ENCODE data around the gene MXI1. TPM values are rescaled to one million over a fixed set of nuclear protein-coding genes. Genes with fewer than 3 reads are reported as not detected.

Gene MXI1
- total RNA-seq, 1 donor from 2014 or later, result 31.5 TPM

GRCh38 chr10:110203500-110204455 is 3.6 kb upstream of the MXI1 start:
- Mint-ChIP-seq H3K4me1 (ENCODE audit: low read depth, unreplicated experiment) (no peaks in the 10 kb centered on the region), H3K4me3 (ENCODE audit: unreplicated experiment) (no peak overlapping the region), H3K27me3 (ENCODE audit: low read depth, unreplicated experiment) (peaks cover 39% of the 10 kb centered on the region), H3K36me3 (ENCODE audit: low read depth, unreplicated experiment) (peaks cover 1% of the 10 kb centered on the region), H3K27ac (ENCODE audit: unreplicated experiment) (no peak overlapping the region), H3K9me3 (ENCODE audit: unreplicated experiment) (no peaks in the 10 kb centered on the region)
- Histone ChIP-seq H2AFZ (ENCODE audit: low read depth, low read length) (no peak overlapping the region), H3K9ac (ENCODE audit: low read length) (no peak overlapping the region), H3K27me3 (ENCODE audit: insufficient read depth, low read length) (peaks cover 21% of the 10 kb centered on the region), H4K20me1 (ENCODE audit: insufficient read depth, low read length) (no peaks in the 10 kb centered on the region), H3K79me2 (ENCODE audit: insufficient read depth, low read length) (no peaks in the 10 kb centered on the region), H3K9me3 (ENCODE audit: insufficient read depth, low read depth, low read length) (no peaks in the 10 kb centered on the region), H3K4me1 (ENCODE audit: insufficient read depth, low read length) (no peaks in the 10 kb centered on the region), H3K4me3 (ENCODE audit: insufficient read depth, low read depth, low read length) (no peak overlapping the region), H3K27ac (ENCODE audit: low read depth, low read length) (no peak overlapping the region), H3K36me3 (ENCODE audit: insufficient read depth, low read length) (no peaks in the 10 kb centered on the region), H3K4me2 (ENCODE audit: low read length) (no peak overlapping the region)
- no peak for TF ChIP-seq EZH2 (IDR thresholded peaks at IDR 0.05; ENCODE audit: insufficient read depth, low read length)
- TF ChIP-seq CTCF (IDR thresholded peaks at IDR 0.05; ENCODE audit: insufficient read depth, low read depth, low read length), result no peak
- FAIRE-seq, result no peak
- DNase-seq (ENCODE audit: low read depth), result no peak

- Histone ChIP-seq H3K4me1 (ENCODE audit: insufficient read depth, low read length) (no peaks in the 10 kb centered on the region), H4K20me1 (ENCODE audit: insufficient read depth, low read length) (no peaks in the 10 kb centered on the region), H3K9ac (ENCODE audit: low read length) (no peak overlapping the region), H3K9me3 (ENCODE audit: insufficient read depth, low read depth, low read length) (no peaks in the 10 kb centered on the region), H2AFZ (ENCODE audit: low read depth, low read length) (no peak overlapping the region), H3K27ac (ENCODE audit: low read depth, low read length) (no peak overlapping the region), H3K36me3 (ENCODE audit: insufficient read depth, low read length) (no peaks in the 10 kb centered on the region), H3K4me3 (ENCODE audit: insufficient read depth, low read depth, low read length) (no peak overlapping the region), H3K79me2 (ENCODE audit: insufficient read depth, low read length) (no peaks in the 10 kb centered on the region), H3K27me3 (ENCODE audit: insufficient read depth, low read length) (peaks cover 21% of the 10 kb centered on the region), H3K4me2 (ENCODE audit: low read length) (no peak overlapping the region)
- no peak for TF ChIP-seq EZH2 (IDR thresholded peaks at IDR 0.05; ENCODE audit: insufficient read depth, low read length)
- no peak for TF ChIP-seq CTCF (IDR thresholded peaks at IDR 0.05; ENCODE audit: insufficient read depth, low read depth, low read length)
- H3K27ac Mint-ChIP-seq (ENCODE audit: unreplicated experiment), result no peak overlapping the region
- H3K4me3 Mint-ChIP-seq (ENCODE audit: unreplicated experiment), result no peak overlapping the region
- H3K27me3 Mint-ChIP-seq (ENCODE audit: low read depth, unreplicated experiment), result peaks cover 33% of the 10 kb centered on the region
- no peaks in the 10 kb centered on the region for H3K36me3 Mint-ChIP-seq (ENCODE audit: low read depth, unreplicated experiment)
- H3K4me1 Mint-ChIP-seq (ENCODE audit: low read depth, unreplicated experiment), result no peaks in the 10 kb centered on the region
- no peaks in the 10 kb centered on the region for H3K9me3 Mint-ChIP-seq (ENCODE audit: unreplicated experiment)
- DNase-seq (ENCODE audit: low read depth) (no peak), FAIRE-seq (no peak)
These were observed 2.2 kb upstream of the MXI1 start for GRCh38 chr10:110205051-110205675.
